GM12875 (cell line): ENCODE data around the gene MGAT4A.

ENCODE experiments used
- H3K4me3 ChIP-seq: one replicate; pipeline ENCODE4 v1.5.1; 2011; ENCODE audit warnings: low read depth, low read length, control low read depth
- TF ChIP-seq, protein P1 (sequence below): IDR thresholded peaks from 2 replicates; pipeline ENCODE4 v1.5.1; 2011; ENCODE audit warnings: low read depth, mild to moderate bottlenecking, control low read depth, inconsistent platforms, low read length, moderate library complexity, borderline replicate concordance; ENCODE audit not compliant: insufficient read depth

MGAT4A gene

GRCh38 chr2:98726205-98726604, 4.7 kb downstream of the MGAT4A start:
- H3K4me3 ChIP-seq = no peak overlapping the region
- TF ChIP-seq, protein P1, sequence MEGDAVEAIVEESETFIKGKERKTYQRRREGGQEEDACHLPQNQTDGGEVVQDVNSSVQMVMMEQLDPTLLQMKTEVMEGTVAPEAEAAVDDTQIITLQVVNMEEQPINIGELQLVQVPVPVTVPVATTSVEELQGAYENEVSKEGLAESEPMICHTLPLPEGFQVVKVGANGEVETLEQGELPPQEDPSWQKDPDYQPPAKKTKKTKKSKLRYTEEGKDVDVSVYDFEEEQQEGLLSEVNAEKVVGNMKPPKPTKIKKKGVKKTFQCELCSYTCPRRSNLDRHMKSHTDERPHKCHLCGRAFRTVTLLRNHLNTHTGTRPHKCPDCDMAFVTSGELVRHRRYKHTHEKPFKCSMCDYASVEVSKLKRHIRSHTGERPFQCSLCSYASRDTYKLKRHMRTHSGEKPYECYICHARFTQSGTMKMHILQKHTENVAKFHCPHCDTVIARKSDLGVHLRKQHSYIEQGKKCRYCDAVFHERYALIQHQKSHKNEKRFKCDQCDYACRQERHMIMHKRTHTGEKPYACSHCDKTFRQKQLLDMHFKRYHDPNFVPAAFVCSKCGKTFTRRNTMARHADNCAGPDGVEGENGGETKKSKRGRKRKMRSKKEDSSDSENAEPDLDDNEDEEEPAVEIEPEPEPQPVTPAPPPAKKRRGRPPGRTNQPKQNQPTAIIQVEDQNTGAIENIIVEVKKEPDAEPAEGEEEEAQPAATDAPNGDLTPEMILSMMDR = no peak

- H3K4me3 ChIP-seq = no peak overlapping the region
- TF ChIP-seq, protein P1 = no peak
These were observed 10.6 kb downstream of the MGAT4A start for GRCh38 chr2:98720286-98720685.

GRCh38 chr2:98717621-98718020, 13.3 kb downstream of the MGAT4A start:
- no peak overlapping the region for H3K4me3 ChIP-seq

DNA sequence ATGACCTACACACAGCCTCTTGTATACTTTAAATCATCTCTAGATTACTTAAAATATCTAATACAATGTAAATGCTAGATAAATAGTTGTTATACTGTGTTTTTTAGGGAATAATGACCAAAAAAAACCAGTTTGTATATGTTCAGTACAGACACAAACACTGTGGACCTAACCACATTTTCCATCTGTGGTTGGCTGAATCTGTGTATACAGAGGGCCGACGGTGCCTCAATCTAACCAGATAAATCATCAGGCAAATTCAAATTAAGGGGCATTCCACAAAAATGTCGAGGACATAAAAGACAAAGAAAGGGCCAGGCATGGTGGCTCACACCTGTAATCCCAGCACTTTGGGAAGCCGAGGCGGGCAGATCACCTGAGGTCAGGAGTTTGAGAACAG, 14.1 kb downstream of the MGAT4A start:
- H3K4me3 ChIP-seq = no peak overlapping the region
- TF ChIP-seq, protein P1 = no peak

More at GRCh38 chr2:98717621-98718020, 13.3 kb downstream of the MGAT4A start:
- TF ChIP-seq, protein P1 = no peak

- TF ChIP-seq, protein P1 = no peak
- no peak overlapping the region for H3K4me3 ChIP-seq
These were observed 15.0 kb downstream of the MGAT4A start for GRCh38 chr2:98715812-98716451.

- TF ChIP-seq, protein P1 = no peak
- no peak overlapping the region for H3K4me3 ChIP-seq
These were observed 17.5 kb downstream of the MGAT4A start for GRCh38 chr2:98713332-98714015.

DNA sequence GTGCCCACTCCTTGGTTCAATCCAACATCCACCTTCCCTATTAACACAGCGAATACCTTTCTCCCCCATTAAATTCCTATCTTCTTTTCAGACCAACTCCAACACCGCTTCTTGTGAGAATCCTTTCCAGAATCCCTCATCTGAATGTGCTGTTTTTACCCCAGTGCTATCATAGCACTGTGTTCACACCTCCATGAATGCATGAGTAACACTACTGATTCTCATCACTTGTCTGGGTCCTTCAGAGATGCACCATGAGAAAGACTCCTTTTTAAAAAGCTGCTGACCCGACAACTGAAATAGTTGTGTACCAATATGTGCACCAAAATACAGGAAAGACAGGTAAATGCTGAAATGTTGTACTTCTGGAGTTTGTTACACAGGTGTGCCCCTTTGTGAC, 18.8 kb downstream of the MGAT4A start:
- no peak overlapping the region for H3K4me3 ChIP-seq
- TF ChIP-seq, protein P1 = no peak
